Body of pancreas (tissue), 2 donors: ENCODE measurements around the gene FLRT1. TPM values are rescaled to one million over a fixed set of nuclear protein-coding genes. Genes with fewer than 3 reads are reported as not detected.

Source experiments
- total RNA-seq, 2 donors: library from RNA; depleted of rRNA; stranded (reverse); fragments of >200 nt; gene quantifications; one replicate each; pipeline ENCODE4 v1.1.0, GENCODE V29; 2016

FLRT1 gene
- total RNA-seq, 2 donors from 2014 or later = 0.26 TPM; not detected in 1

Other genes with a start within 250 kb of the FLRT1 start
- 10 to 100 TPM in 1 of 2 donors, 1 to 10 TPM in 1; 3.6 to 16.2 TPM for gene SPINDOC, start 222.5 kb upstream of the FLRT1 start, total RNA-seq
- 10 to 100 TPM; 32.2 to 33.9 TPM for gene MARK2, start 196.8 kb upstream of the FLRT1 start, total RNA-seq
- gene RCOR2, start 118.8 kb upstream of the FLRT1 start, total RNA-seq = under 1 TPM; 0.26 to 0.33 TPM
- 10 to 100 TPM; 14.3 to 21.8 TPM for gene NAA40, start 96.9 kb upstream of the FLRT1 start, total RNA-seq
- gene COX8A, start 61.3 kb upstream of the FLRT1 start, total RNA-seq = 100 to 1,000 TPM in 1 of 2 donors, 10 to 100 TPM in 1; 51.9 to 184 TPM
- gene OTUB1, start 49.5 kb upstream of the FLRT1 start, total RNA-seq = 10 to 100 TPM; 20.8 to 36.3 TPM
- gene MACROD1, start 130.2 kb downstream of the FLRT1 start, total RNA-seq = 10 to 100 TPM; 24.7 to 65.4 TPM
- 10 to 100 TPM; 35.8 to 63.6 TPM for gene STIP1, start 150.2 kb downstream of the FLRT1 start, total RNA-seq
- gene FERMT3, start 170.8 kb downstream of the FLRT1 start, total RNA-seq = 1 to 10 TPM; 8.6 to 9.1 TPM
- 10 to 100 TPM; 56.3 to 75.2 TPM for gene TRPT1, start 190.3 kb downstream of the FLRT1 start, total RNA-seq
- gene NUDT22, start 190.3 kb downstream of the FLRT1 start, total RNA-seq = 10 to 100 TPM; 45.9 to 73.5 TPM
- gene DNAJC4, start 194.6 kb downstream of the FLRT1 start, total RNA-seq = 10 to 100 TPM; 23.6 to 56.7 TPM
- 100 to 1,000 TPM in 1 of 2 donors, 10 to 100 TPM in 1; 32.4 to 108 TPM for gene VEGFB, start 198.7 kb downstream of the FLRT1 start, total RNA-seq
- gene FKBP2, start 205.2 kb downstream of the FLRT1 start, total RNA-seq = 10 to 100 TPM; 42.0 to 92.6 TPM
- 100 to 1,000 TPM in 1 of 2 donors, 10 to 100 TPM in 1; 87.7 to 112 TPM for gene PPP1R14B, start 211.0 kb downstream of the FLRT1 start, total RNA-seq
- 10 to 100 TPM; 13.8 to 14.5 TPM for gene PLCB3, start 215.6 kb downstream of the FLRT1 start, total RNA-seq
- gene BAD, start 248.7 kb downstream of the FLRT1 start, total RNA-seq = 10 to 100 TPM; 51.1 to 85.9 TPM
- 10 to 100 TPM in 1 of 2 donors, 1 to 10 TPM in 1; 4.4 to 19.4 TPM for gene GPR137, start 249.9 kb downstream of the FLRT1 start, total RNA-seq